Karpas-422 (cell line): ENCODE measurements around the gene TEX13B. TPM values are rescaled to one million over a fixed set of nuclear protein-coding genes. Genes with fewer than 3 reads are reported as not detected.

ENCODE experiments used
- total RNA-seq: library from RNA; depleted of rRNA; stranded (reverse); fragments of >200 nt; shearing (Covaris generic); gene quantifications from 2 replicates; pipeline ENCODE4 v1.2.3, GENCODE V29; 2014; ENCODE audit warnings: low replicate concordance; rRNA removed

Gene TEX13B
- total RNA-seq, 1 experiment from 2014 or later = not detected

Other genes with a start within 250 kb of the TEX13B start
- 266 and 270 TPM in 2 replicates for gene TSC22D3, start 206.6 kb downstream of the TEX13B start, total RNA-seq
- gene NCBP2L, start 204.6 kb downstream of the TEX13B start, total RNA-seq = not detected in 2 replicates
- 0.22 and 0.40 TPM in 2 replicates for gene MID2, start 156.5 kb downstream of the TEX13B start, total RNA-seq
- gene VSIG1, start 62.7 kb upstream of the TEX13B start, total RNA-seq = not detected in 2 replicates
- 46.1 and 60.8 TPM in 2 replicates for gene PSMD10, start 109.2 kb upstream of the TEX13B start, total RNA-seq
- 11.5 and 13.2 TPM in 2 replicates for gene ATG4A, start 109.4 kb upstream of the TEX13B start, total RNA-seq